Measurements from ENCODE around the gene AMN.

Gene AMN

DNA sequence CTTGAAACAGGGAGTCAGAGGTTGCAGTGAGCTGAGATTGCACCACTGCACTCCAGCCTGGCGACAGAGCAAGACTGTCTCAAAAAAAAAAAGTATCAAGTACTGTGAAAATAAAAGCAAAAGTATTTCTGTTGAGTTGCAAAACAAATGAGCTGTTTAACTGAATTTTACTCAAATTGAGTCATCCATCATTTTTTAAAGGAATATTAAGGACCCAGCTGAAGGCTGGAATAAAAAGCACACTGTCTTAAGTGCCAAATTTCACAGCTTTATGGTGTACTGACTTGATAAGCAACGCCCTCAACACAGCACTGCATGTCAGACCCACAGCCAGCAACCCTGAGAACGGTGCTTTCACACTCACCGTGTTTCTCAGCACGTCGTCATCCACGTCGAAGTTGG, 57.9 kb downstream of the AMN start:
- TF ChIP-seq CTCF (IDR thresholded peaks at IDR 0.05): no peak
- Histone ChIP-seq H3K36me3 (peaks cover 80 to 99% (median 96%) of the 10 kb centered on the region in 3 donors), H3K9me3 (no peaks in the 10 kb centered on the region), H3K27me3 (no peaks in the 10 kb centered on the region), H3K4me3 (no peak overlapping the region), H3K27ac (no peak overlapping the region), H3K4me1 (no peaks in the 10 kb centered on the region)
- no peak for DNase-seq
- intact Hi-C loops (cut with DNase I; ENCODE audit: low total_unique reads): no loop called here

All from tibial artery (tissue), 4 donors.